HEK293T (cell line): ENCODE measurements around the gene PRKCH.

Experiments used
- CTCF ChIA-PET: fragments of 350-600 bp; formaldehyde crosslinking; extraction: SDS; loops from one replicate; lab custom pipeline; 2021; ENCODE audit warnings: antibody characterized with exemption, inconsistent platforms; lab: Yijun Ruan, JAX
- POLR2A ChIA-PET: fragments of 350-600 bp; formaldehyde crosslinking; extraction: SDS; loops from one replicate; lab custom pipeline; 2020; ENCODE audit warnings: antibody characterized with exemption, inconsistent platforms; lab: Yijun Ruan, JAX
- DNase-seq: peaks from one replicate; pipeline ENCODE4 v3.0.0; 2012; ENCODE audit warnings: mixed read lengths; ENCODE audit errors: extremely low spot score
- ARNT ChIP-seq: fragments of 450-650 bp; IDR thresholded peaks from 2 replicates; pipeline ENCODE4 v1.6.1; 2017; ENCODE audit warnings: mild to moderate bottlenecking
- BHLHE40 ChIP-seq: fragments of 450-650 bp; IDR thresholded peaks from 2 replicates; pipeline ENCODE4 v1.6.1; 2016; ENCODE audit warnings: mild to moderate bottlenecking, moderate library complexity, borderline replicate concordance
- CTBP1 ChIP-seq: fragments of 450-650 bp; IDR thresholded peaks from 2 replicates; pipeline ENCODE4 v1.6.1; 2016; ENCODE audit warnings: borderline replicate concordance
- ELF4 ChIP-seq: fragments of 450-650 bp; IDR thresholded peaks from 2 replicates; pipeline ENCODE4 v1.6.1; 2017; ENCODE audit warnings: antibody characterized with exemption
- FOXA1 ChIP-seq: fragments of 450-650 bp; IDR thresholded peaks from 2 replicates; pipeline ENCODE4 v1.6.1; 2016; ENCODE audit warnings: mild to moderate bottlenecking
- FOXK2 ChIP-seq: fragments of 450-650 bp; IDR thresholded peaks from 2 replicates; pipeline ENCODE4 v1.6.1; 2016; ENCODE audit warnings: mild to moderate bottlenecking
- FOXM1 ChIP-seq: fragments of 450-650 bp; IDR thresholded peaks from 2 replicates; pipeline ENCODE4 v1.6.1; 2017; ENCODE audit warnings: mild to moderate bottlenecking, borderline replicate concordance
- HDGF ChIP-seq: fragments of 450-650 bp; IDR thresholded peaks from 2 replicates; pipeline ENCODE4 v1.6.1; 2017; ENCODE audit warnings: antibody characterized with exemption, borderline replicate concordance
- L3MBTL2 ChIP-seq: fragments of 450-650 bp; conservative IDR thresholded peaks from 2 replicates; pipeline ENCODE4 v1.6.1; 2016; ENCODE audit warnings: mild to moderate bottlenecking
- LEF1 ChIP-seq: fragments of 450-650 bp; IDR thresholded peaks from 2 replicates; pipeline ENCODE4 v1.6.1; 2017; ENCODE audit warnings: mild to moderate bottlenecking, borderline replicate concordance
- NFRKB ChIP-seq: fragments of 450-650 bp; IDR thresholded peaks from 2 replicates; pipeline ENCODE4 v1.6.1; 2016; ENCODE audit warnings: mild to moderate bottlenecking, moderate library complexity
- PKNOX1 ChIP-seq: fragments of 450-650 bp; IDR thresholded peaks from 2 replicates; pipeline ENCODE4 v1.6.1; 2016
- SP1 ChIP-seq: fragments of 450-650 bp; IDR thresholded peaks from 2 replicates; pipeline ENCODE4 v1.6.1; 2017
- SUZ12 ChIP-seq: fragments of 450-650 bp; IDR thresholded peaks from 2 replicates; pipeline ENCODE4 v1.6.1; 2016; ENCODE audit warnings: mild to moderate bottlenecking
- TARDBP ChIP-seq: fragments of 450-650 bp; IDR thresholded peaks from 2 replicates; pipeline ENCODE4 v1.6.1; 2016
- ZNF384 ChIP-seq: fragments of 450-650 bp; IDR thresholded peaks from 2 replicates; pipeline ENCODE4 v1.6.1; 2016

PRKCH gene

GRCh38 chr14:61332658-61333029, 11.3 kb downstream of the PRKCH start:
- ChIA-PET POLR2A (interaction anchor here (0.8 to 1.6 kb wide), 2 partner anchors 56 to 107 kb away, joined by 3 read pairs; no protein-coding TSS in a partner anchor), CTCF (interaction anchor here (0.9 to 1.5 kb wide), 3 partner anchors 14 to 70 kb away, joined by 3 read pairs; no protein-coding TSS in a partner anchor)
- TF ChIP-seq LEF1: no peak
- DNase-seq: no peak

GRCh38 chr14:61333087-61333486, 11.7 kb downstream of the PRKCH start:
- ChIA-PET POLR2A (interaction anchor here (0.8 kb wide), 1 partner anchor 107 kb away, joined by 3 read pairs; no protein-coding TSS in a partner anchor), CTCF (interaction anchor here (0.5 to 1.5 kb wide), 3 partner anchors 14 to 100 kb away, joined by 3 read pairs; no protein-coding TSS in a partner anchor)
- DNase-seq: no peak
- no peak for TF ChIP-seq L3MBTL2
- no peak for TF ChIP-seq BHLHE40
- no peak for TF ChIP-seq PKNOX1
- TF ChIP-seq FOXA1: no peak
- TF ChIP-seq HDGF: no peak
- no peak for TF ChIP-seq ZNF384
- TF ChIP-seq SP1: no peak
- TF ChIP-seq CTBP1: no peak
- no peak for TF ChIP-seq NFRKB
- TF ChIP-seq FOXK2: no peak
- TF ChIP-seq TARDBP: no peak
- TF ChIP-seq ELF4: no peak
- no peak for TF ChIP-seq ARNT
- TF ChIP-seq LEF1: no peak

GRCh38 chr14:61334197-61334701, 12.9 kb downstream of the PRKCH start:
- POLR2A ChIA-PET: no interaction called here
- CTCF ChIA-PET: interaction anchor here (1.5 kb wide), 1 partner anchor 36 kb away, joined by 3 read pairs; no protein-coding TSS in a partner anchor
- TF ChIP-seq SP1 (no peak), PKNOX1 (no peak), L3MBTL2 (no peak), FOXK2 (no peak), TARDBP (no peak), CTBP1 (no peak), FOXM1 (no peak), FOXA1 (no peak), ELF4 (no peak), ZNF384 (no peak), ARNT (no peak)
- no peak for DNase-seq

- no peak for TF ChIP-seq FOXK2
- no peak for TF ChIP-seq HDGF
- TF ChIP-seq TARDBP: no peak
- ChIA-PET POLR2A (no interaction called here), CTCF (no interaction called here)
- DNase-seq: no peak
Measured at GRCh38 chr14:61335049-61335448, 13.7 kb downstream of the PRKCH start.

- TF ChIP-seq SP1: no peak
- TF ChIP-seq SUZ12: no peak
- no peak for TF ChIP-seq HDGF
- no peak for TF ChIP-seq NFRKB
- TF ChIP-seq TARDBP: no peak
- no peak for TF ChIP-seq ELF4
- no peak for TF ChIP-seq L3MBTL2
- no peak for TF ChIP-seq BHLHE40
- TF ChIP-seq FOXA1: no peak
- TF ChIP-seq FOXM1: no peak
- TF ChIP-seq FOXK2: no peak
- TF ChIP-seq ARNT: no peak
- no peak for TF ChIP-seq PKNOX1
- TF ChIP-seq LEF1: no peak
- POLR2A ChIA-PET: no interaction called here
- CTCF ChIA-PET: no interaction called here
- no peak for DNase-seq
Measured at GRCh38 chr14:61335671-61336275, 14.4 kb downstream of the PRKCH start.

- no peak for DNase-seq
- CTCF ChIA-PET: interaction anchor here (0.7 kb wide), 2 partner anchors 23 to 1765 kb away, joined by 3 read pairs; no protein-coding TSS in a partner anchor
- POLR2A ChIA-PET: no interaction called here
- TF ChIP-seq L3MBTL2 (no peak), HDGF (no peak), FOXK2 (no peak), PKNOX1 (no peak), FOXM1 (no peak), LEF1 (no peak), SP1 (no peak), BHLHE40 (no peak), CTBP1 (no peak), NFRKB (no peak), ELF4 (no peak), SUZ12 (no peak), ARNT (no peak), TARDBP (no peak), ZNF384 (no peak), FOXA1 (no peak)
Measured at GRCh38 chr14:61337893-61338292, 16.5 kb downstream of the PRKCH start.
